Heart left ventricle (tissue), 13 donors: ENCODE measurements around the gene GSK3A.

ENCODE experiments used
- POLR2A ChIP-seq, 2 donors: fragments of 450-650 bp; IDR thresholded peaks; one replicate each; pipeline ENCODE4 v1.6.1; 2017; ENCODE audit warnings: antibody characterized with exemption in 2 of 2, mild to moderate bottlenecking in 2 of 2, moderate library complexity in 2 of 2
- TF ChIP-seq, protein P1 (sequence below), 12 donors: fragments of 200-600 bp; sonication (generic) in 4 of 12; IDR thresholded peaks; one replicate each; pipeline versions ENCODE4 v1.5.0 to v1.8.0; 2018 to 2022; ENCODE audit warnings: antibody characterized with exemption in 12 of 12, mild to moderate bottlenecking in 5 of 12
- donor health status: ischemic (EF 13 %, LVEDD 7.1; RV severe dilation, severe dysfunction).
- donor health status: DM: no; HTN: yes; CAD: no.
- donor health status: DM: no; HTN: no; CAD: no.
- donor health status: ischemic (EF 25% LVEDD 6.9; RV normal size, moderate dysfunction).
- donor health status: ischemic (EF 25% LVEDD 5.7; RV mildly dilated, moderate dysfunction).
- donor health status: ischemic (EF 35%, LVEDD 5.7; RV mildly dilated, moderate dysfunction).
- donor health status: nonischemic (EF 11% LVEDD 7.7; RV severe dilation, severe dysfunction).
- donor health status: DM: yes; HTN: yes; CAD: no.
- donor health status: PGD.
- donor health status: ischemic (EF 29% LVEDD 5.4; RV normal size, mild dysfunction).
- donor health status: nonischemic (EF 23%, LVEDD 6.1; RV moderate dilation, normal function).

DNA sequence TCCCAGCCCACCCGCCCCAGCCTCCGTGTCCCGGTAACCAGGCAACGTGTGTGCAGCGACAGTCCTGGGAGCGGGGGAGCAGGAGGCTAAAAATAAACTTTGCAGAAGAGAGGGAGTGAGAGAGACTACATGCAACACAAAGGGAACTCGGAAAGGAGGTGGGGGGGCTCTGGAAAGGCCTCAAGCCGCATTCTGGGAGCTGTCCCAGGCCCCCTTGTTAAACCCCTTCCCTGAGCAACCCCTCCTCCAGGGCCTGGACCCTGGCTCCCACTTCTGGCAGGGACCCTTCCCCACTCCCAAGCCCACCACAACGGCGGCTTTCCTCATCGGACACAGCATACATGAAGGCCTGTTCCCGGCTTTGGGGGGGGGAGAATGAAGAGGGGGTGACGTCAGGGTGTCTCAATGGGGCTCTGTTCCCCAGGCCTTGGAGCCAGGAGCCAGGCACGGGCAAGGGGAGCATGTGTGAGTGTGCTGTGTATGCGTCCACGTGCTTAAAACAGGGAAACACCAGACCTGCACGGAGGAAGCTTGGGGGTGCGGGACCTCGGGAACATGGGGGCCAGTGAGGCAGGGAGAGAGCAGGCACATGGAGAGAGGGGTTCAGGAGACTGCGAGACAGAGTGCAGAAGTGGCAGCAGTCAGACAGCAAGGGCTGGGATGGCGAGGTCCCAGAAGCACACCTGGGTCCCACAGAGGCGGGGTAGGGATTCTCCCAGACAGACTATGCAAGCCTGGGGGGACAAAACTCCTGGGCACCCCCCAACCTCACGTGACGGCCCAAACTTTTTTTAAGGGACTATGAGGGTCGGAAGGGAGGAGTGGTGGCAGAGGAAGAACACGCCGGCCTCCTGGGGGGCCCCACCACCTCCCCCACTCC lies 10.2 kb upstream of the GSK3A start:
- TF ChIP-seq, protein P1, sequence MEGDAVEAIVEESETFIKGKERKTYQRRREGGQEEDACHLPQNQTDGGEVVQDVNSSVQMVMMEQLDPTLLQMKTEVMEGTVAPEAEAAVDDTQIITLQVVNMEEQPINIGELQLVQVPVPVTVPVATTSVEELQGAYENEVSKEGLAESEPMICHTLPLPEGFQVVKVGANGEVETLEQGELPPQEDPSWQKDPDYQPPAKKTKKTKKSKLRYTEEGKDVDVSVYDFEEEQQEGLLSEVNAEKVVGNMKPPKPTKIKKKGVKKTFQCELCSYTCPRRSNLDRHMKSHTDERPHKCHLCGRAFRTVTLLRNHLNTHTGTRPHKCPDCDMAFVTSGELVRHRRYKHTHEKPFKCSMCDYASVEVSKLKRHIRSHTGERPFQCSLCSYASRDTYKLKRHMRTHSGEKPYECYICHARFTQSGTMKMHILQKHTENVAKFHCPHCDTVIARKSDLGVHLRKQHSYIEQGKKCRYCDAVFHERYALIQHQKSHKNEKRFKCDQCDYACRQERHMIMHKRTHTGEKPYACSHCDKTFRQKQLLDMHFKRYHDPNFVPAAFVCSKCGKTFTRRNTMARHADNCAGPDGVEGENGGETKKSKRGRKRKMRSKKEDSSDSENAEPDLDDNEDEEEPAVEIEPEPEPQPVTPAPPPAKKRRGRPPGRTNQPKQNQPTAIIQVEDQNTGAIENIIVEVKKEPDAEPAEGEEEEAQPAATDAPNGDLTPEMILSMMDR (IDR thresholded peaks at IDR 0.05): no peak
- TF ChIP-seq POLR2A (IDR thresholded peaks at IDR 0.05): no peak
